SK-N-SH treated with all-trans-retinoic acid at 6 μM for 48 hours (cell line): ENCODE data around the gene FRMD4A.

Experiments
- ATAC-seq: fragments of 200-7000 bp; cut with Tn5 transposase; 3 replicates; pipeline ENCODE4 v1.9.1; 2020; ENCODE audit warnings: mild to moderate bottlenecking, moderate library complexity
- ARNTL ChIP-seq: fragments of 450-650 bp; formaldehyde crosslinking; IDR thresholded peaks from 2 replicates; pipeline ENCODE4 v1.5.0; 2020; ENCODE audit warnings: low read depth, mild to moderate bottlenecking, moderate library complexity, borderline replicate concordance
- BACH2 ChIP-seq: fragments of 250-450 bp; sonication (Bioruptor Pico); IDR thresholded peaks from 2 replicates; pipeline ENCODE4 v1.9.0; 2021; ENCODE audit warnings: mild to moderate bottlenecking, borderline replicate concordance
- CSRNP3 ChIP-seq: fragments of 250-450 bp; sonication (Bioruptor Pico); IDR thresholded peaks from 2 replicates; pipeline ENCODE4 v1.5.1; 2021; ENCODE audit warnings: mild to moderate bottlenecking, moderate library complexity
- ESRRG ChIP-seq: fragments of 250-450 bp; sonication (Bioruptor Pico); IDR thresholded peaks from 2 replicates; pipeline ENCODE4 v1.6.1; 2021; ENCODE audit warnings: mild to moderate bottlenecking
- GLIS3 ChIP-seq: fragments of 250-450 bp; sonication (Bioruptor Pico); IDR thresholded peaks from 2 replicates; pipeline ENCODE4 v1.5.0; 2020; ENCODE audit warnings: mild to moderate bottlenecking, moderate library complexity
- PATZ1 ChIP-seq: fragments of 250-450 bp; sonication (Bioruptor Pico); IDR thresholded peaks from 2 replicates; pipeline ENCODE4 v1.8.0; 2020; ENCODE audit warnings: mild to moderate bottlenecking, moderate library complexity, borderline replicate concordance
- POU6F1 ChIP-seq: fragments of 250-450 bp; sonication (Bioruptor Pico); IDR thresholded peaks from 2 replicates; pipeline ENCODE4 v1.8.0; 2021; ENCODE audit warnings: low read depth, mild to moderate bottlenecking, moderate library complexity, borderline replicate concordance
- PPARA ChIP-seq: fragments of 250-450 bp; sonication (Bioruptor Pico); IDR thresholded peaks from 2 replicates; pipeline ENCODE4 v1.5.0; 2020; ENCODE audit warnings: mild to moderate bottlenecking, borderline replicate concordance
- RARB ChIP-seq: fragments of 250-450 bp; sonication (Bioruptor Pico); IDR thresholded peaks from 2 replicates; pipeline ENCODE4 v1.8.0; 2021; ENCODE audit warnings: mild to moderate bottlenecking, moderate library complexity
- SNAI2 ChIP-seq: fragments of 250-450 bp; sonication (Bioruptor Pico); IDR thresholded peaks from 2 replicates; pipeline ENCODE4 v1.5.0; 2020; ENCODE audit warnings: mild to moderate bottlenecking, moderate library complexity
- TCF4 ChIP-seq: fragments of 250-450 bp; sonication (Bioruptor Pico); IDR thresholded peaks from 2 replicates; pipeline ENCODE4 v1.8.0; 2021; ENCODE audit warnings: mild to moderate bottlenecking, moderate library complexity, borderline replicate concordance
- TOX ChIP-seq: fragments of 250-450 bp; sonication (Bioruptor Pico); IDR thresholded peaks from 2 replicates; pipeline ENCODE4 v1.8.0; 2021; ENCODE audit warnings: mild to moderate bottlenecking, moderate library complexity, borderline replicate concordance
- TSHZ2 ChIP-seq: fragments of 250-450 bp; sonication (Bioruptor Pico); IDR thresholded peaks from 2 replicates; pipeline ENCODE4 v1.5.0; 2020; ENCODE audit warnings: mild to moderate bottlenecking, moderate library complexity
- ZC3H10 ChIP-seq: fragments of 250-450 bp; sonication (Bioruptor Pico); IDR thresholded peaks from 2 replicates; pipeline ENCODE4 v1.5.1; 2021; ENCODE audit warnings: mild to moderate bottlenecking, moderate library complexity
- ZFP3 ChIP-seq: fragments of 250-450 bp; sonication (Bioruptor Pico); IDR thresholded peaks from 2 replicates; pipeline ENCODE4 v1.5.0; 2020; ENCODE audit warnings: mild to moderate bottlenecking, moderate library complexity
- ZFP30 ChIP-seq: fragments of 450-650 bp; formaldehyde crosslinking; IDR thresholded peaks from 2 replicates; pipeline ENCODE4 v1.5.0; 2022; ENCODE audit warnings: mild to moderate bottlenecking, moderate library complexity
- ZNF565 ChIP-seq: fragments of 450-650 bp; formaldehyde crosslinking; conservative IDR thresholded peaks from 2 replicates; pipeline ENCODE4 v1.5.0; 2020; ENCODE audit warnings: low read depth, mild to moderate bottlenecking, moderate library complexity
- ZNF70 ChIP-seq: fragments of 450-650 bp; formaldehyde crosslinking; IDR thresholded peaks from 2 replicates; pipeline ENCODE4 v1.5.0; 2020; ENCODE audit warnings: mild to moderate bottlenecking, moderate library complexity
- ZNF8 ChIP-seq: fragments of 450-650 bp; formaldehyde crosslinking; IDR thresholded peaks from 2 replicates; pipeline ENCODE4 v1.5.0; 2020; ENCODE audit warnings: mild to moderate bottlenecking, moderate library complexity

Gene FRMD4A

GRCh38 chr10:13674645-13675588, 655.8 kb downstream of the FRMD4A start:
- TF ChIP-seq PPARA (CRISPR knock-in tag), result no peak
- TF ChIP-seq ZFP30 (CRISPR knock-in tag), result no peak
- no peak for TF ChIP-seq GLIS3 (CRISPR knock-in tag)
- TF ChIP-seq TCF4 (CRISPR knock-in tag), result no peak
- no peak for TF ChIP-seq TOX (CRISPR knock-in tag)
- ATAC-seq, result no peak

GRCh38 chr10:13673156-13673555, 657.6 kb downstream of the FRMD4A start:
- peak; percentile 51 for ATAC-seq
- no peak for TF ChIP-seq ZFP30 (CRISPR knock-in tag)
- no peak for TF ChIP-seq TOX (CRISPR knock-in tag)
- TF ChIP-seq ZFP3 (CRISPR knock-in tag), result no peak
- TF ChIP-seq GLIS3 (CRISPR knock-in tag), result no peak
- no peak for TF ChIP-seq TSHZ2
- TF ChIP-seq SNAI2 (CRISPR knock-in tag), result no peak
- no peak for TF ChIP-seq ZNF565 (CRISPR knock-in tag)
- TF ChIP-seq POU6F1 (CRISPR knock-in tag), result no peak
- TF ChIP-seq PATZ1 (CRISPR knock-in tag), result no peak
- TF ChIP-seq RARB, result no peak

- TF ChIP-seq PATZ1 (CRISPR knock-in tag), result no peak
- no peak for TF ChIP-seq ZNF70 (CRISPR knock-in tag)
- no peak for TF ChIP-seq POU6F1 (CRISPR knock-in tag)
- no peak for TF ChIP-seq ZFP3 (CRISPR knock-in tag)
- no peak for TF ChIP-seq ZNF8 (CRISPR knock-in tag)
- no peak for TF ChIP-seq CSRNP3 (CRISPR knock-in tag)
- no peak for TF ChIP-seq ZNF565 (CRISPR knock-in tag)
- TF ChIP-seq GLIS3 (CRISPR knock-in tag), result no peak
- no peak for TF ChIP-seq ARNTL (CRISPR knock-in tag)
- no peak for TF ChIP-seq TOX (CRISPR knock-in tag)
- no peak for TF ChIP-seq ZC3H10
- TF ChIP-seq ZFP30 (CRISPR knock-in tag), result no peak
- no peak for TF ChIP-seq BACH2 (CRISPR knock-in tag)
- TF ChIP-seq RARB, result no peak
- no peak for TF ChIP-seq TCF4 (CRISPR knock-in tag)
- no peak for TF ChIP-seq PPARA (CRISPR knock-in tag)
- no peak for TF ChIP-seq ESRRG (CRISPR knock-in tag)
- peak; percentile 87 for ATAC-seq
Measured at GRCh38 chr10:13672548-13672947, 658.2 kb downstream of the FRMD4A start.
